ENCODE data around the gene CWH43.
"Not testable (repeated sequence)": the region's sequence is repeated elsewhere in the genome, so short reads cannot be mapped to it uniquely, and the experiment has no call there.

The CWH43 gene

GRCh38 chr4:48974979-48975640 lies 11.0 kb upstream of the CWH43 start:
- intact Hi-C loops (cut with DNase I): no loop called here
- DNase-seq: peak in 3 of 10 donors; percentile 7 to 81 (median 31)

DNA sequence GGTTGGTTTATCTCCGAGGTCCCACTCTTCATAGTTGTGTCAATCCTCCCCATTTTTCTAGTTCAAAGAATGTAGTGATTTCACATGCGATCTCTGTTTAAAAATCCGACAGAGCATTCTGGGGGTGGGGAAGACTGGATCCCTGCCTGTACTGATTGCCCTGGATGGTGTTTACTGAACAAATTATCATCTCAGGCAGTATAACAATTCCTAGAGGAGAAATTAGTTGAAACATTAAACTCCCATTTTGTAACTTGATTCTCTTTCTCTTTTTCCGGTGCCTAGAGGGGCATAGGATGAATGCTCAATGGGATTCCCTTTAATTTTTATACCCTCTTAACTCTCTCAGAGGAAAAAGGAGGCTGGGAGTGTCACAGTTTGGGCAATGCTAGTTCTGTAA lies 10.0 kb upstream of the CWH43 start:
- intact Hi-C loops (cut with DNase I): no loop called here
- DNase-seq: no peak

- intact Hi-C loops (cut with DNase I): no loop called here
- DNase-seq: no peak
These were observed 6.0 kb upstream of the CWH43 start for GRCh38 chr4:48979914-48980579.

- intact Hi-C loops (cut with DNase I); DNase-seq: not testable (repeated sequence)
These were observed 2.1 kb upstream of the CWH43 start for GRCh38 chr4:48984005-48984404.

GRCh38 chr4:48985602-48985975 lies 486 bp upstream of the CWH43 start:
- intact Hi-C loops (cut with DNase I): no loop called here
- DNase-seq: no peak

DNA sequence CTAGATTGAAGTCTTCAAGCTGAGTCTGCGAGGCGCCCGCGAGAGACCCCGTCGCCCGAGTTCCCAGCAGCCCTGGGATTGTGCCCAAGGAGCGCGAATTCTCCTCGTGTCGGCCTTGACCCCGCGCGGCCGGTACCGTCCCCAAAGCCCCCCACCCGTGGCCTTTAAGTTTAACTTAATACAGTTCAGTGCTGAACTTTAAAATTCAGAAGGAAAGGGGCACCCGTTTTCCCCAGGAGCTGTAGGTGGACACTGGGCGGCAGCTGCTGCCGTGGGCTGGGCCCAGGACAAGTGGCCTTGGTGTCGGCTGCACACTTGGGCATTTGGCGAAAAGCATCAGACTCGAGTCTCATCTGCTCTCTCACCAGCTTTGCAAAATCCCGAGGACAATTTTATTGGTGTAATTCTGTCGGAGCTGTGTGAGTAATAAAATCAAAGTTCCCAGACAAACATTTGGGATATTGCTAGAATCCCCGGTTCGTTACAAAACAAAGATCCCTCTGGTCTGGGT lies 634 bp downstream of the CWH43 start:
- intact Hi-C loops (cut with DNase I): no loop called here

DNA sequence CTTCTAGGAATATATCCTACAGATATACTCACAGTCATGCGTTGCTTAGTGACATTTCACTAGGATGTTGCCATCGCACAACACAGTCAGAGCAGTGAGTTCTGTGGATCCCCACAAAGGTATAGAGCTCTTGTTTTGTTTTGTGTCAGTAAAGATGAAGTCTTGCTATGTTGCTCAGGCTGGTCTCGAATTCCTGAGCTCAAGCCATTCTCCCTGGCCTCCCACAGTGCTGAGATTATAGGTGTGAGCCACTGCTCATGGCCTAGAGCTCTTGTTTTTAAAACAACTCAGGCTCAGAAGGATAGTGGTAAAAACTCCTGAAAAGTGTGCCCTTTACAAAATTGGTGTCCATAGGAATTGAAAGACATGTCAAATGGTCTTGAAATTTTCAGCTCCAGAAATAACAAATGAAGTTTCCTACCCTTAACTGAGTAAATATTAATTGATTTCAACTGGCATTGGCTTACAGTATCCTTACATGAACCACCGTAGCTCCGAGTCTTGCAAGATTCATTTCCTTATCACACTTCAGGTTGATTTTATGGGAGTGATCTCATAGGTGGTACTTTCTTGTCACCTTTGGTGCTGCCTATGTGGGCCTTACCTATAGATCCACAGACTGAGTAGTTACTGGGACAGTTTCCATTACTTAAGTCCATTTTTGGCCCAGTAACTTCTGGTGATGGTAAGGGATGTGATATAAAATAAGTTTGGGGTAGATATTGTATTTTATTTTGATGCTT lies 3.6 kb downstream of the CWH43 start:
- DNase-seq: no peak
- intact Hi-C loops (cut with DNase I): no loop called here

More for the DNA sequence above, 634 bp downstream of the CWH43 start:
- no peak for DNase-seq

- no peak for DNase-seq
- intact Hi-C loops (cut with DNase I): no loop called here
These were observed 5.3 kb downstream of the CWH43 start for GRCh38 chr4:48991357-48991756.

DNA sequence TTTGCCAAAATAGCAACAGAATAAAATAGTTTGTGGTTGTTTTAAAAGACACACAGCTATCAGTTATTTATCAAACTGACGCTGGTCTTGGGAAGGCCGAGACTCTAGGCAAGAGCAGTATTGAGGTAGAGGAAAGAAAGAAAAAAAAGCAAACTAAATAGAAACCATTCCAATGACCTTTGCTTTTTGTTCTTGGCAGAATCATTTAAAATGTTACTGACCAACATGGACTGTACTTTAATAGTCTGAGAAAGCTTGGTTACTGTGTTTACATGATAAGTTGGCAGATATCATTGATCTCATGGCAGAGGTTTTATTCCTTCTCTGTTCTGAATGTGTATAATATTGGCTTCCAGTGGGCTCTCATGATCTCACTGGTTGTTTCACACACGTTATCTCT lies 11.9 kb downstream of the CWH43 start:
- intact Hi-C loops (cut with DNase I): no loop called here
- DNase-seq: no peak

DNA sequence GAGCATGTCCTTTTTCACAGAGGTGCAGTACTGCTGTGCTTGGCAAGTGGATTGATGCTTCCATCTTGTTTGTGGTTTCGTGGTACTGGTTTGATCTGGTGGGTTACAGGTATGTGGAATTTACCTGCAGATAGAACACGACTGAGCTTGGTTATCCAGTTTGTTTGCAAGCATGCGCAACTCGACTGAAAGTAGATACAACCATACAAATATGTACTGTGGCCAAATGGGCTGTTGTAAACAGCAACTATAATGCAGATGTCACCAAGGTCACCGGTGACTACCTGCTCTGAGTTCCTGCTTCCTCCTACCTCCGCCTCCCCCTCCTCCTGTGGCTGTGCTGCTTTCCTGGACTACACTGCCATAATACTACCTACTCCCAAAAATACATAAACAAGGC lies 12.4 kb downstream of the CWH43 start:
- DNase-seq: no peak
- intact Hi-C loops (cut with DNase I): no loop called here

DNA sequence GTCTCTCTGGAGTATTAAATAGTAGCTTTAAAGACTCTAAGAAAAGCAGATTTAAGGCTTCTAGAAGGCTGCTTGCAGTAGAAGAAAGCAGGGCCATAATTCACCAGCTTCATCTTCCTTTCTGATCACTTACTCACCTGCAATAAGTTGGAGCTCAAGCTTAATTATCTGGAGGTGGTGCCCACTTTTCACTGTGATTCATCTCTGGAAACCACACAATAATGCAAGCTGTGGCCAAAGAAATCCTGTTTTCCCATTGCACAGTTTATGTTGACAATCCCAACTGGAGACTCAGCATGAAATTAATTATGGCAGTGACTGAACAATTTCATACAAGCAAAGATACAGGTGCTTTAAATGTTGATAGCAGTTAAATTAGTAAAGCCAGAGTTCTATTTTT lies 14.7 kb downstream of the CWH43 start:
- DNase-seq: no peak
- intact Hi-C loops (cut with DNase I): no loop called here

- DNase-seq: no peak
- intact Hi-C loops (cut with DNase I): no loop called here
These were observed 16.9 kb downstream of the CWH43 start for GRCh38 chr4:49002931-49003330.

- intact Hi-C loops (cut with DNase I): no loop called here
- DNase-seq: no peak
These were observed 32.7 kb downstream of the CWH43 start for GRCh38 chr4:49018718-49019295.

DNA sequence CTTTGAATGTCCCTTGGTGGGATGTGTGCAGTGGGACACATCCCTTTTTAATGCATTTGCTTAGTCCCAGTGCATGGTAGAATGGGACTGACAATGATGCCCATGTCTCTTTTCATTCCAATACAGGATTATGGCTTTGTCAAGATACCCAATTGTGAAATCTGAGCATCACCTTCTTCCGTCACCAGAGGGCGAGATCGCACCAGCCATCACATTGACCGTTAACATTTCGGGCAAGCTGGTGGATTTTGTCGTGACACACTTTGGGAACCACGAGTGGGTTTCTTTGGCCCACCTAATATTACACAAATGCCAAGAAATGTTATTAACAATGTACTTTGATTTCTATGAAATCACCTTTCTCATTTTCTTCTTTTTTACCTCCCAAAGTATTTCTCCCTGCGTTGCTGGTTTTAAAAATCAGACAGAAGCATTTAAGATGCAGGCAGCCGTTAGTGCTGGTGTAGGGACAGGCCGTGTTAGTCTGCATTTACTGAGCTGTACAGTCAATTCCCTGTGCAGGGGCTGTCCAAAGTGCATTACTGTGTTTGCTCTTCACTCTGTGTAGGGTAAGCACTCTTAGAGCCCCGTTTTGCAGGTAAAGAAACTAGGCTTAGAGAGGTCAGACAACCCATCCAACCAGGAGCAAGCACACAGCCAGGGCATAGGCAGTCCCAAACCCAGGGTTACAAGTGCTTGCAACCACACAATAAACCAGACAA lies 46.5 kb downstream of the CWH43 start:
- intact Hi-C loops (cut with DNase I): no loop called here
- peak in 7 of 10 donors; percentile 48 to 91 (median 55) for DNase-seq

- no peak for DNase-seq
- intact Hi-C loops (cut with DNase I): no loop called here
These were observed 50.5 kb downstream of the CWH43 start for GRCh38 chr4:49036528-49036927.

DNA sequence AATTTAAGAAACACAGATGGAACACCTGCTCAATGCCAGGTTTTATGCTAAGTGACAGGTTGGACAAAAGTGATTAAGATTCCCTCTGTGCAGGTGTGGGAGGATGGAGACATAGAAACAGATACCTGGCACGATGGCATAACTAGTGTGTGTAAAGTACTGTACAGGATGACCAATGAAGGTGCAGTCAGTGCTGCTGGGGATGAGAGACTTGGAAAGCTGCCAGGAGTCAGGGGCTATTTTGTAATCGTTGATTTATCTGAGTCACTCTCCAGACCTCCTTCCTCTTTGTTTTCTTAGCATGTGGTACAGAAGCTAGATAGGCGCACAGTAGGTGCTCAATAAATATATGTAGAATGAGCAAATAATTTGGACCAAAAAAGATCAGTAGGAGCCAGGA lies 58.2 kb downstream of the CWH43 start:
- DNase-seq: no peak
- intact Hi-C loops (cut with DNase I): no loop called here

DNA sequence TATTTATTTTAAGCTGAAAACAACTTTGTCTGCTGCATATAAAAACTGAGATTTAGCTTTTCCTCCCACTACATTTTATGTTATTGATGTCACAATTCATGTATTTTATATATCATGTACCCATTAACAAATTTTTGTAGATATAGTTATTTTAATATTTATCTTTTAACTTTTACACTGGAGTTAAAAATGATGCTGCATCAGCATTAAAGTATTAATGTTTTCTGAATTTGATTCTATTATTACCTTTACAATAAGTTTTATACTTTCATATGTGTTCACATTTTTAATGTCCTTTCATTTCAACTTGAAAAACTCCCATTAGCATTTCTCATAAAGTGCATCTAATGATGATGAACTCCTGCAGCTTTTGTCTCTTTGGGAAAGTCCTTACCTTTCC lies 72.2 kb downstream of the CWH43 start:
- intact Hi-C loops (cut with DNase I): no loop called here
- DNase-seq: no peak

GRCh38 chr4:49063670-49064069 lies 77.6 kb downstream of the CWH43 start:
- intact Hi-C loops (cut with DNase I): no loop called here
- DNase-seq: no peak

DNA sequence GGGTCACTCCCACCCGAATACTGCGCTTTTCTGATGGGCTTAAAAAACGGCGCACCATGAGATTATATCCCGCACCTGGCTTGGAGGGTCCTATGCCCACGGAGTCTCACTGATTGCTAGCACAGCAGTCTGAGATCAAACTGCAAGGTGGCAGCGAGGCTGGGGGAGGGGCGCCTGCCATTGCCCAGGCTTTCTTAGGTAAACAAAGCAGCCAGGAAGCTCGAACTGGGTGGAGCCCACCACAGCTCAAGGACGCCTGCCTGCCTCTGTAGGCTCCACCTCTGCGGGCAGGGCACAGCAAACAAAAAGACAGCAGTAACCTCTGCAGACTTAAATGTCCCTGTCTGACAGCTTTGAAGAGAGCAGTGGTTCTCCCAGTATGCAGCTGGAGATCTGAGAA lies 86.1 kb downstream of the CWH43 start:
- intact Hi-C loops (cut with DNase I): not testable (repeated sequence)
- DNase-seq: peak in 1 of 10 donors; percentile 52

DNA sequence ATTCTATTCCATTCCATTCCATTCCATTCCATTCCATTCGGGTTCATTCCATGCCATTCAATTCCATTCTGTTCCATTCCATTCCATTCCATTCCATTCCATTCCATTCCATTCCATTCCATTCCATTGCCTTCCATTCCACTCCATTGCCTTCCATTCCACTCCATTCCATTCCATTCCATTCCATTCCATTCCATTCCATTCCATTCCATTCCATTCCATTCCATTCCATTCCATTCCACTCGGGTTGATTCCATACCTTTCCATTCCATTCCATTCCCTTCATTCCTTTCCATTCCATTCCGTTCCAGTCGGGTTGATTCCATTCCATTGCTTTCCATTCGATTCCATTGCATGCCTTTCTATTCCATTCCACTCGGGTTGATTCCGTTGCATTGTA lies 105.8 kb downstream of the CWH43 start:
- DNase-seq; intact Hi-C loops (cut with DNase I): not testable (repeated sequence)

Data from posterior cingulate gyrus (tissue), 11 donors.